Osteocyte (in vitro differentiated cells): ENCODE measurements around the gene ENDOD1. TPM values are rescaled to one million over a fixed set of nuclear protein-coding genes. Genes with fewer than 3 reads are reported as not detected.

Source experiments
- DNase-seq: peaks from one replicate; pipeline ENCODE4 v3.0.0; 2021; ENCODE audit warnings: mixed read lengths; ENCODE audit not compliant: unreplicated experiment; ENCODE audit errors: extremely low spot score
- H3K27ac Mint-ChIP-seq: one replicate; pipeline ENCODE4 v1.8.0; 2021; ENCODE audit warnings: mild to moderate bottlenecking, mixed read lengths; ENCODE audit not compliant: unreplicated experiment
- H3K27me3 Mint-ChIP-seq: one replicate; pipeline ENCODE4 v1.8.0; 2021; ENCODE audit warnings: mixed read lengths; ENCODE audit not compliant: unreplicated experiment
- H3K36me3 Mint-ChIP-seq: one replicate; pipeline ENCODE4 v1.8.0; 2021; ENCODE audit warnings: mixed read lengths; ENCODE audit not compliant: unreplicated experiment
- H3K4me1 Mint-ChIP-seq: one replicate; pipeline ENCODE4 v1.8.0; 2021; ENCODE audit warnings: mixed read lengths; ENCODE audit not compliant: unreplicated experiment
- H3K4me3 Mint-ChIP-seq: one replicate; pipeline ENCODE4 v1.8.0; 2021; ENCODE audit warnings: mild to moderate bottlenecking, moderate library complexity, mixed read lengths; ENCODE audit not compliant: unreplicated experiment
- H3K9me3 Mint-ChIP-seq: one replicate; pipeline ENCODE4 v1.8.0; 2021; ENCODE audit warnings: mixed read lengths; ENCODE audit not compliant: unreplicated experiment
- CTCF ChIP-seq: fragments of 200-600 bp; sonication (generic); IDR thresholded peaks from 2 replicates; pipeline ENCODE4 v1.5.0; 2021; ENCODE audit warnings: antibody characterized with exemption, mild to moderate bottlenecking, moderate library complexity
- total RNA-seq: library from RNA; stranded (reverse); gene quantifications from 2 replicates; pipeline ENCODE4 v1.2.1, GENCODE V29; 2021

ENDOD1 gene
- total RNA-seq, 1 donor from 2014 or later: 91.6 TPM

DNA sequence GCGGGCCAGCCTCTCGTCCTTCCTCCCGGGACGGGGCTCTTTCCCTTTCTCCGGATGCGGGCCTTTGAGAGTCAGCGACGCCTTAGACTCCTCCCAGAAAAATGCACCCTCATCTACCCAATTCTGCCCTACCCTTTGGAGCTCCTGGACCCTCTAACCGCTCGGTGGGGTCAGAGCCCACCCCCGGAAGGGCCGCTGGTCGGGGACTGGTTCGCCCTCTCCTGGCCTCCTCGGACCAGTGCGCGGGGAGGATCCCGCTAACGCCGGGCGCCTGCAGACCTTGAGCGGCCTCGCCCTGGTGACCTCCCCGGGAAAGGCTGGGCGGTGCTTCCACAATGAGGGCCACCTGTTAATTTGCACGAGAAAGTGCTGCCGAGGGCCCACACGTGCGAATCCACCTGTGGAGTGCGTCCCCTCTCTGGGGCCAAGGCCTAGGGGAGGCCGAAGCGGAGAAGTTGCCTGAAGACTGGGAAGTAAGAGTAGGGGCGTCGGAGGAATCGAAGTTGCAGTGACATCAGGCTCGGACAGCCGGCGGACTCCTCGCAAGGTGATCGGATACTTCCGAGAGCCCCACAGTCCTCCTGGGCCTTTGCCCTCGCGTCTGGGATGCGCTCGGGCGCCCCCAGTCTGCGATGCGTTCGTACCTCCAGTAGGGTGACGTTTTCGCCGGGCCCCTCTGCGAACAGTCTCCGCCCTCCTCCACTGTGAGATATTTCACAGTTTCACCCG lies 61.5 kb downstream of the ENDOD1 start:
- Mint-ChIP-seq H3K9me3 (no peaks in the 10 kb centered on the region), H3K36me3 (no peaks in the 10 kb centered on the region), H3K27me3 (no peaks in the 10 kb centered on the region), H3K4me3 (peak overlapping the region; percentile 66), H3K4me1 (peaks cover 53% of the 10 kb centered on the region), H3K27ac (peak overlapping the region; percentile 65)
- peak; percentile 83 for TF ChIP-seq CTCF
- DNase-seq: peak; percentile 92

DNA sequence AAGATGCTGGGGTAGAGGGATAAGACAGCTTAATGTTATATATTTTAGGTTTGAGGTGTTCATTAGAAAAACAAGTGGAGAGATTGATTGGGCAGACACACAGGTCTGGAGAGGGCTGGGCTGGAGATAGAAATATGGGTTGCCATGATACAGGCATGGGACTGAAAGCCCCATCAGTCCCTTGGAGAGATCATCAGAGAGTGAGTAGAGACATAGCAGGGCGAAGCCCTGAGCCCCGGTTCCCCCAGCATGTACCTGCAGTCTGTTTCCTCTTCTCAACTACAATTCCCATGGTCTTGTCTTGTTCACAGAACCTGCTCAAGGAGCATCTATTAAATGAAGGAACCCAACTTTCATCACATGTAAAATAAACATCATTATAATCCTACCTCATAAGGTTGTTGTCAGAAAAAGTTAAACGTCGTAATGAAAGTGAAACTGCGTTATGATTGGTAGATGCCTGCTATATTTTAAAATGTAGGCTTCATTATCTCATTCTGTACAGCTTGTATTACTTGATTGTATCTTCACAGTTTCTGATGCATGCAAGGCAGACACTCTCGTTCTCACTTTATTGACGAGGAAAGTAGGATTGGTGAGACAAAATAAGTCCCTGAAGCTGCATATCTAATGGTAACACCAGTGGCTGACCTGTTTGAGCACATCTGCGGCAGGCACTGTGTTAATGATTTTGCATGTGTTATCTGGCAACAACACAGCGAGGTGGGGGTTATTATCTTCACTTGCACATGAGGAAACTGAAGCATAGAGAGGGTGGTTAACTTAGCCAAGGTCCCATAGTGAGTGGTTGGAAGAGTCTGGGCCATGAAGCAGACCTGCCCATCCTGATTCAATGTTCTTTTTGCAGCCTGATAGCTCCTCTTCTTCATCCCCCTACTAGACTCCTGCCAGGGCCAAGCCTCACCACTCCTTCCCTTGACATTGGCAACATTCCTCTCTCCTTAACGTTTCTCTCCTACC lies 63.5 kb downstream of the ENDOD1 start:
- no peaks in the 10 kb centered on the region for H3K9me3 Mint-ChIP-seq
- no peaks in the 10 kb centered on the region for H3K27me3 Mint-ChIP-seq
- no peak for DNase-seq
- no peak overlapping the region for H3K27ac Mint-ChIP-seq
- no peak overlapping the region for H3K4me3 Mint-ChIP-seq
- no peak for TF ChIP-seq CTCF
- H3K4me1 Mint-ChIP-seq: peaks cover 34% of the 10 kb centered on the region
- H3K36me3 Mint-ChIP-seq: no peaks in the 10 kb centered on the region

GRCh38 chr11:95153857-95154246 lies 64.2 kb downstream of the ENDOD1 start:
- H3K4me3 Mint-ChIP-seq: no peak overlapping the region
- H3K27me3 Mint-ChIP-seq: no peaks in the 10 kb centered on the region
- no peak overlapping the region for H3K27ac Mint-ChIP-seq
- no peak for TF ChIP-seq CTCF
- H3K36me3 Mint-ChIP-seq: no peaks in the 10 kb centered on the region
- no peaks in the 10 kb centered on the region for H3K9me3 Mint-ChIP-seq
- DNase-seq: no peak
- H3K4me1 Mint-ChIP-seq: peaks cover 29% of the 10 kb centered on the region

GRCh38 chr11:95154514-95154913 lies 64.9 kb downstream of the ENDOD1 start:
- H3K27ac Mint-ChIP-seq: no peak overlapping the region
- peak; percentile 75 for TF ChIP-seq CTCF
- no peaks in the 10 kb centered on the region for H3K36me3 Mint-ChIP-seq
- H3K4me1 Mint-ChIP-seq: peaks cover 22% of the 10 kb centered on the region
- no peaks in the 10 kb centered on the region for H3K9me3 Mint-ChIP-seq
- H3K27me3 Mint-ChIP-seq: no peaks in the 10 kb centered on the region
- no peak for DNase-seq
- H3K4me3 Mint-ChIP-seq: no peak overlapping the region

GRCh38 chr11:95155385-95155784 lies 65.7 kb downstream of the ENDOD1 start:
- Mint-ChIP-seq H3K27me3 (no peaks in the 10 kb centered on the region), H3K4me3 (no peak overlapping the region), H3K4me1 (peaks cover 14% of the 10 kb centered on the region), H3K36me3 (no peaks in the 10 kb centered on the region), H3K27ac (no peak overlapping the region), H3K9me3 (no peaks in the 10 kb centered on the region)
- no peak for DNase-seq
- no peak for TF ChIP-seq CTCF
